Inflammatory macrophage treated with lipopolysaccharide for 4 hours (primary cell): ENCODE data around the gene ZBED4.

Experiments
- DNase-seq: peaks from one replicate; pipeline ENCODE4 v3.0.0-alpha.2; 2020

Gene ZBED4

DNA sequence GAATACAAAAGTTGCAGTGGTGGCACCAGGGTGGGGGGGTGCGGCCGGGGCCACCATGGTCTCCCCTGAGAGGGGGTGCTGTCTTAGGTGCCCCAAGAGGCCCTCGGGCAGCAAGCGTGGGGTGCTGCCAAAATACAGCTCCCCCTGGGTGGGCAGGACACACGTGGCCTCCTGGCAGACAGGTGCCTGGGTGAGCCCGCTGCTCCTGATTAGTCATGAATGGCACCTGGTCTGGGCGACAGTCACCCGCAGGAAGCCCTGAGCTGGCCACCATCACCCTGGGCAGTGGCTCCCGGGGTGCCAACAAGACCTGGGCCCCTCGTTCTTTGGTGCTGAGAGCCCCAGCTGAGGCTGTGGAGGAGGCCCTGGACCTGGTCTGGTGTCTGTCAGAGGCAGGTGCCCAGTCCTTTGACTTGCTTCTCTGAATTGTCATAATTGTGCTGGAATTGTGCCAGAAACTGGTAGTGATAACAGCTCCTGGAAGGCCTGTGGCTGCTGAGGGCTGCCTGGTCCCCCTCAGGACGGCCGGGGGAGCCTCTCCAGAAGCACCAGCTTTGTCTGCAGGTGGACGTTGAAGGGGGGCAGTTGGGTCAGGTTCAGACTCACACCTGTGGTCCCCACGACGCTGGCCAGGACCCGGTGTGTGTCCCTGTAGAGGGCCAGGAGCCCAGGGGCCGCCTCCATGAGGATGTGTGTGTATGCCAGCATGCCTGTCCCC lies 49.8 kb downstream of the ZBED4 start:
- DNase-seq, result no peak

GRCh38 chr22:49904040-49904369 lies 50.4 kb downstream of the ZBED4 start:
- DNase-seq, result no peak

DNA sequence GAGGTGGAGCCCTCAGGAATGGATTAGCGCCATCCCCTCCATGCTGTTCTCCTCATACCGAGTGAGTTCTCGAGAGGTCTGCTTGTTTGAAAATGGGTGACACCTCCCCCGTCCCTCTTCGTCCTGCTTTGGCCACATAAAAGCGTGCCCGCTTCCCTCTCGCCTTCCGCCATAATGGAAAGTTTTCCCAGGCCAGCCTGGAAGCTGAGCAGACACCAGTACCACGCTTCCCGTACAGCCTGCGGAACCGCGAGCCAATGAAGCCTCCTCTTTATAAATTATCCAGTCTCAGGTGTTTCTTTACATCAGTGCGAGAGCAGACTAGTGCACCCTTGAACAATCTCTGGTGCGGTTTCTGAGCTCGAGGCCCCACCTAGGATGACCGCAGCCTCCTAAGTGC lies 51.8 kb downstream of the ZBED4 start:
- no peak for DNase-seq

GRCh38 chr22:49906071-49906798 lies 52.6 kb downstream of the ZBED4 start:
- no peak for DNase-seq

GRCh38 chr22:49906799-49907290 lies 53.2 kb downstream of the ZBED4 start:
- no peak for DNase-seq

DNA sequence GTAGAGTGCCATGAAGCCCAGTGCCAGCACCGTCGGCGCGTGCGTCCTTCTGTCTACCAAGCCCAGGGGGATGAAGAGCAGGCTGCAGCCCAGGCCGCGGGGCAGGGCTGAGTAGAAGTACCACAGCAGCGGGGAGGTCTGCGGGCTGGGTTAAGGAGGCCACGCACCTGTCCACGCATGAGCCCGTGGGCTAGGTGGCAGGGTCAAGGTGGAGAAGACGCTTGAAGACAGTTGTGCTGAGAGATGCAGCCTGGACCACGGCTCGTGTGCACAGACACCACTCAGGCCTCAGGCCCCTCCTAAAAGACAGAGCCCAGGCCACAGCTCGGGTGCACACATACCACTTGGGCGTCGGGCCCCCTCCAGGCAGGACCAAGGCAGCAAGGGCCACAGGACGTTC lies 54.2 kb downstream of the ZBED4 start:
- DNase-seq, result no peak

DNA sequence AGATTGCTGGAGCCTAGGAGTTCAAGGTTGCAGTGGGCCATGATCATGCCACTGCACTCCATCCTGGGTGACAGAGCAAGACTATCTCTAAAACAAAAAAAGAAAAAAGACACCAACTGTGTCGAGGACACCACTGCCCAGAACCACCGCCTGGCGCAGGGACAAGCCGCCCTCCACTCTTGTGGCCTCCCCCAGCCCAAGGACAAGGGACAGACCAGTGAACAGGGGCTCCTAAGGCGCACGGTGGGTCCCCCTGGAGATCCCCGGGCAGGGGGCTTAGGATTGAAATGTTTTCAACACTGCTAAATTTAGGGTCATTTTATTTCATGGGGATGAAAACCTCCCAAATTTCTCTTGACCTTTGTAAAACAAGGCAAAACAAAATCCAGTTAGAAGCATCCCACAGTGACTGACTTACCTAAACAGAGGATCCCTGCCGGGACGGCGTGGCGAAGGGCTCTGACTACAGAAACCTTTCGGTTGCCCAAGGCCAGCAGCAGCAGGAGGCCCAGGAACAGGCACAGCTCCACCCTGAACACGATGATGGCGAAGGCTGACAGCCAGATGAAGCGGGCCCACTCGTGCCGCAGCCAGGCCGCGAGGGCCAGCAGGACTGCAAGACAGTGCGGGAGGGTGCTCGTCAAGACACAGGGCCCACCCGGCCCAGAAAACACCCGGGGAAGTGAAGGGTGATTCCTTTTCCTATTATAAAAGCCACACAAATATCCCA lies 56.0 kb downstream of the ZBED4 start:
- DNase-seq, result no peak

GRCh38 chr22:49910229-49911155 lies 56.8 kb downstream of the ZBED4 start:
- DNase-seq, result no peak

DNA sequence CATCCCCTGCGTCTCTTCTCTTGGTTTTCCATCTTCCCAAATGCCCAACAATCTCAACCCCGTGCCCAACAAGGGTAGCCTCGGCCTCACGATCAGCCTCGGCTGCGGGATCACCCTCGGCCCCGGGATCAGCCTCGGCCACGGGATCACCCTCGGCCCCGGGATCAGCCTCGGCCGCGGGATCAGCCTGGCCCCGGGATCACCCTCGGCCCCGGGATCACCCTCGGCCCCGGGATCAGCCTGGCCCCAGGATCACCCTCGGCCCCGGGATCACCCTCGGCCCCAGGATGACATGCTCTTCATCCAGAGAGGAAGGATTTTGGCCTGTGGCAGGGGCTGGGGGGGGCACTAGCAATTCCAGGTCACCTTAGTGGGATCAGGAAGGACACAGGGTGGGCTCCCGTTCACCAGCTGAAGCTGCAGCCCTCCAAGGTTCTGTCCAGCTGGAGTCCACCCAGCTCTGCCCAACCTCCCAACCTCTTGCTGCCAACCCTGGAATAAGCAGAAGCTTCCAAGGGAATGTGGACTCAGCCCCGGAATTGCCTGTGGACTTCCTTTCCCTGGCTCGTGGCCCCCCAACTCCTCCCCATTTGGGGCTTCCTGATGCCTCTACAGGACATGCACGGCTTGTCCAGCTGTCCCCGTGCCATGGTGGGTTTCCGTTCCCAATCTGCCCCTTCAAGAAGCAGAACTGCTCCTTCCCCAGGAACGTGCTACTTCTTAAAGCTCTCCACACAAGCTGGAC lies 58.4 kb downstream of the ZBED4 start:
- DNase-seq, result no peak

- DNase-seq, result no peak
Measured at GRCh38 chr22:49913026-49913425, 59.4 kb downstream of the ZBED4 start.

DNA sequence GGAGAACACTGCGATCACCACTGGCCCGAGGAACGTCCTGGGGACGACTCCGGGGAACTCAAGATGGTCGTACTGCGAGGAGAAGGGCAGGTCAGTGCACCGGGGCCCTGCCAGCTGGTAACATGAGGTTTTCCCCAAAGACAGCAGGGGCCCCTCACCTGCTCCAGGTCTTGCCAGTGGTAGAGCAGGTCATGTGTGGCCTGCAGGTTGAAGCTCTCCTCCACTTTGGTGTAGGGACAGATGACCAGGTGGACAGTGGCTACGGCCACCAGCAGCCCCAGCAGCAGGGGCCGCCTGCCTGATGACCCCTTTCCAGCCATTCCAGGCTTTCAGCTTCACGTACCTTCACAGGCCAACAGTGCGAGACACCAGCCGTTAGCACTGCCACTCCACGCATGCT lies 59.8 kb downstream of the ZBED4 start:
- no peak for DNase-seq

- DNase-seq, result no peak
Measured at GRCh38 chr22:49914256-49914655, 60.6 kb downstream of the ZBED4 start.

- DNase-seq, result no peak
Measured at GRCh38 chr22:49915610-49916009, 62.0 kb downstream of the ZBED4 start.

DNA sequence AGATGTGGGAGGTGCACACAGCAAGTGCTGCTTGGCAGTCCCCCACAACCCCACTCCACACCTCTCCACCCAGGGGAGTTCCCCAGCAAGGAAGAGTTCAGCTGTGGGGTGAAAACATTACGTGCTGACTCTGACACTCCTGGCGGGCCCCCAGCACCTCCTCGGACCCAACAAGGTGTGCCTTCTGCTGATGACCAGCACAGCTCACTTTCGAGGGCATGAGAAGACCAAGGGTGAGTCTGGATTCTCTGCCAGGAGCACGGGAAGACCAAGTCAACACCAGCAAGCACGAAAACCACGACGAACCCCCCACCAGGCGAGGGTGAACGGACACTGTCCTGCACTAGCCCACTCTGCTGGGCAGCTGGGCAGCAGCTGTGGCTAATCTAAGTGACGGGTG lies 63.2 kb downstream of the ZBED4 start:
- no peak for DNase-seq

GRCh38 chr22:49917974-49918910 lies 64.6 kb downstream of the ZBED4 start, which contains the start of the genes ALG12 and CRELD2:
Gene ALG12 (minus strand): TSS chr22:49918438. CDS start chr22:49913765, 4,673 bp downstream.
Gene CRELD2 (plus strand): TSS chr22:49918634. CDS start chr22:49918770, 136 bp downstream.
- DNase-seq, result peak; percentile 98

DNA sequence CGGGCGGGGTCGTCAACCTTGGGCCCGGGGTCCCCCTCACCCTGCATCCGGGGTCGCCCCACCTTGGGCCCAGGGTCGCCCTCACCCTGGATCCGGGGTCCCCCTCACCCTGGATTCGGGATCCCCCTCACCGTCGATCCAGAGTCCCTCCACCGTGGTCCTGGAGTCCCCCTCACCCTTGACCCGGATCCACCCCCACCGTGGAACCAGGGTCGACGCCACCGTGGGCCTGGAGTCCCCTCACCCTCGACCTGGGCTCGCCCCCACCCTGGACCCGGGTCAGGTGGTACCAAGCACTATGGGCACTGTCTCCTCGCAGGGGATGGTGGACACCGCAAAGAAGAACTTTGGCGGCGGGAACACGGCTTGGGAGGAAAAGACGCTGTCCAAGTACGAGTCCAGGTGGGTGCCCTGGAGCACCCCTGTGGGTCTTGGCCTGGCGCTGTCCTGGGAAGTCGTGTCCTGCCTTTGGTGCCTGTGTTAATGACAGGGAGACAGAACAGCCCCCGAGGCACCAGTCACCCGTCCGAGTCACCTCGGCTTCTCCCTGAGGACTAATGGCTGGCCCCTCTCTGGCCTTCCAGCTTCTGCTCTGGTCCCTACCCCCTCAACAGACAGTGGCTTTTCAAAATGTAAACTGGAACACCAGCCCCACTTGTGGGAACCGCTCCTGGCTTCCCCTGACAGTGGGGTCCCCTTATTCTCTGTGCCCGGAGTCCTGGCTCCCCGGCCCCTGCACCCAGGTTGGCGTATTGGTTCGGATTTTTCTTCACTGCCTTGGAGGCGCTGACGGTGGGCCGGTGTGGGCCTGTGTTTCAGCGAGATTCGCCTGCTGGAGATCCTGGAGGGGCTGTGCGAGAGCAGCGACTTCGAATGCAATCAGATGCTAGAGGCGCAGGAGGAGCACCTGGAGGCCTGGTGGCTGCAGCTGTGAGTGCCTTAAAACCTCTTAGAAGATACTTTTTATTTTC lies 65.6 kb downstream of the ZBED4 start:
- no peak for DNase-seq

GRCh38 chr22:49920859-49921258 lies 67.2 kb downstream of the ZBED4 start:
- no peak for DNase-seq

DNA sequence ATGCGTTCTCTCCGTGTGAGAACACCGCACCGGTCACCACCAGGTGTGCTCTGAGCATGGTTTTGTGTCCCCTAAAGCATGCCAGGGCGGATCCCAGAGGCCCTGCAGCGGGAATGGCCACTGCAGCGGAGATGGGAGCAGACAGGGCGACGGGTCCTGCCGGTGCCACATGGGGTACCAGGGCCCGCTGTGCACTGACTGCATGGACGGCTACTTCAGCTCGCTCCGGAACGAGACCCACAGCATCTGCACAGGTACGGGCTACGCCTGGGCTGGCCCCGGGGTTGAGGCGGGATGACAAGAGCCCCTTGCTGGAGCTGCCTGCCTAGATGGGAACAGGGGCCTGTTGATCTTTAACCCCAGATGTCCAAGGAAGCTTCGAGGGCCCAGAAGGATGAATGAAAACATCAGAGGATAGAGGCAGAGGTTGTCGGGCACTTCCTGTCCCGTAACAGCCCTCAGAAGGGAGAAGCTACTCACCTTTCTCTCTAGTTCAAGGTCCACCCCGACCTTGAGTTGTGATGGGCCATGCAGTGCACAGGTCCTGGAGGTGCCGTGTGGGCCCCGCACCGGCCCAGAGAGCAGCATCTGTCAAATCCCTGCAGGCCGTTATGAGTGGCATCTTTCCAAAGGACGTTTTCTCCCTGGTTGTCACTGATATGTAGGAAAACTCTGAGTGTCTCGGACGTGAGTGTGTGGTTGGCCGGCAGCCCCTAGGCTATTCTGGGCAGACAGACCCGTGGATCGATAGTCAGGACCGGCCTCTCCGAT lies 68.0 kb downstream of the ZBED4 start:
- no peak for DNase-seq

GRCh38 chr22:49922484-49922883 lies 68.8 kb downstream of the ZBED4 start:
- DNase-seq, result no peak
